ENCODE measurements around the gene MMD2.
A peak's percentile ranks its signal among the peaks of the same experiment; 100 is the strongest.

GRCh38 chr7:4996696-4997222, 37.8 kb upstream of the MMD2 start:
- TF ChIP-seq CTCF (conservative IDR thresholded peaks at IDR 0.05; ENCODE audit: low read depth in 2 of 2) (peak in 1 of 2 experiments; percentile 15; a peak in 1 of 4 replicates), ZNF462 (CRISPR knock-in tag; IDR thresholded peaks at IDR 0.05) (no peak), EZH2 (IDR thresholded peaks at IDR 0.05; ENCODE audit: low read depth, unreplicated experiment) (no peak), POLR2AphosphoS5 (IDR thresholded peaks at IDR 0.05; ENCODE audit: low read depth) (no peak), CREB1 (CRISPR knock-in tag; IDR thresholded peaks at IDR 0.05; ENCODE audit: low read depth) (no peak), REST (IDR thresholded peaks at IDR 0.05; ENCODE audit: unreplicated experiment) (no peak), EZH2phosphoT487 (IDR thresholded peaks at IDR 0.05; ENCODE audit: unreplicated experiment) (no peak), STAT1 (IDR thresholded peaks at IDR 0.05; ENCODE audit: unreplicated experiment) (no peak), ZNF331 (CRISPR knock-in tag; IDR thresholded peaks at IDR 0.05; ENCODE audit: low read depth) (no peak), ZNF114 (CRISPR knock-in tag; IDR thresholded peaks at IDR 0.05) (no peak)

Measured in GM23338 (cell line).